Spinal cord (tissue), 10 donors: ENCODE measurements around the gene GAS6. TPM values are rescaled to one million over a fixed set of nuclear protein-coding genes. Genes with fewer than 3 reads are reported as not detected.
"Not testable (repeated sequence)": the region's sequence is repeated elsewhere in the genome, so short reads cannot be mapped to it uniquely, and the experiment has no call there.

ENCODE experiments used
- DNase-seq, 6 donors: peaks; one replicate each; pipeline versions ENCODE4 v3.0.0 to v3.0.0-alpha.2; 2013 to 2015; ENCODE audit warnings: low spot score in 6 of 6, low read depth in 4 of 6
- H3K27ac ChIP-seq: one replicate; pipeline ENCODE4 v1.5.1; 2013; ENCODE audit warnings: low read depth, low read length, control low read depth
- H3K27me3 ChIP-seq: one replicate; pipeline ENCODE4 v1.6.1; 2013; ENCODE audit warnings: low read length; ENCODE audit not compliant: control insufficient read depth, insufficient read depth
- H3K36me3 ChIP-seq: one replicate; pipeline ENCODE4 v1.6.1; 2013; ENCODE audit warnings: low read length; ENCODE audit not compliant: control insufficient read depth, insufficient read depth
- H3K4me1 ChIP-seq: one replicate; pipeline ENCODE4 v1.6.1; 2013; ENCODE audit warnings: low read length; ENCODE audit not compliant: control insufficient read depth, insufficient read depth
- H3K4me3 ChIP-seq: one replicate; pipeline ENCODE4 v1.5.1; 2013; ENCODE audit warnings: low read depth, low read length, control low read depth
- H3K9me3 ChIP-seq: one replicate; pipeline ENCODE4 v1.6.1; 2013; ENCODE audit warnings: low read length; ENCODE audit not compliant: control insufficient read depth, insufficient read depth
- WGBS: methylation state at CpG from one replicate; pipeline ENCODE4 v1.1.5; 2013; ENCODE audit warnings: missing lambda C conversion rate; ENCODE audit not compliant: insufficient coverage; 5-methylcytosine and 5-hydroxymethylcytosine counted together
- polyA plus RNA-seq, 2 donors: library from polyadenylated mRNA; unstranded; fragments of 120-200 nt; gene quantifications; one replicate each; pipeline ENCODE4 v1.2.1, GENCODE V29; 2013; ENCODE audit not compliant: insufficient read length in 2 of 2
- total RNA-seq, 2 donors: library from RNA; depleted of rRNA in 1 of 2; stranded (reverse); fragments of 120-200 nt in 1 of 2; fragments of >200 nt in 1 of 2; gene quantifications; one replicate each; pipeline versions ENCODE4 v1.2.3 to v1.2.4, GENCODE V29; 2013 to 2014
- donor health status: healthy.

The GAS6 gene
- total and polyA plus RNA-seq, 4 donors: 41.4 to 81.4 (median 65.2) TPM

GRCh38 chr13:113840541-113841352, 23.1 kb downstream of the GAS6 start:
- peak in 2 of 6 donors; percentile 80 to 85 for DNase-seq
- Histone ChIP-seq H3K36me3 (peaks cover 64% of the 10 kb centered on the region), H3K4me1 (peaks cover 54% of the 10 kb centered on the region), H3K4me3 (no peak overlapping the region), H3K9me3 (no peaks in the 10 kb centered on the region), H3K27ac (peak overlapping the region; percentile 47), H3K27me3 (no peaks in the 10 kb centered on the region)
- 45% methylated on average over 35 of the region's 35 CpGs for WGBS

DNA sequence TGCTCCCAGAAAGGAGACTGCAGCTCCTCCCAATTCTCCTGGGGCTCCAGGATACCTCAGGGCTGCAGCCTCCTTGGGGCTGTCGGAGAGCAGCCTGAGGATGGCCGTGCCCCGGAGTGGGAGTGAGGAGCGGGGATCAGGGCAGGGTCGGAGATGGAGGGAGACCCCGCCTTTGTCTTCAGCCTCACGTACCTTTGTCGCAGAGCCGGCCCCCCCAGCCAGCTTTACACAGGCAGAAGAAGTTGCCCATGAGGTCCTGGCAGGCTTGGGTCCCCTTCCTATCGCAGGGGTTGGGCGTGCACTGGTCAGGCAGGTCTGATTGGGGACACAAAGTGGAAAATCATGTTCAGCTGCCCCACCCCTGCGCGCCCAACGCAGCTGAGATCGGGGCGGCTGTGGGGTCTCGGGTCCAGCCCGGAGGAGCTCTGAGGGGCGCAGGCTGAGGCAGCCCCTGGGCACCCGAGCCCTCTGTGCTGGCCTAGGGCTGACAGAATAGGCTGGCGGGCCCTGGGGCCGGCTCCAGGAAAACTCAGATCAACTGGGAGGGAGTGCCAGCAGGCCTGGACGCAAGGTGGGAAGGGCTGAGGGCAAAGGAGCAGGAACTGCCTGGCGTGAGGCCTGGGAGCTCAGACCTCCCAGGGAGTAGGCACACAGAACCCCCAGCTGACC, 24.2 kb downstream of the GAS6 start:
- Histone ChIP-seq H3K27ac (peak overlapping the region; percentile 47), H3K9me3 (no peaks in the 10 kb centered on the region), H3K4me1 (peaks cover 58% of the 10 kb centered on the region), H3K27me3 (no peaks in the 10 kb centered on the region), H3K36me3 (peaks cover 69% of the 10 kb centered on the region), H3K4me3 (no peak overlapping the region)
- DNase-seq: peak in 1 of 6 donors; percentile 33
- 79% methylated on average over 21 of the region's 24 CpGs for WGBS

DNA sequence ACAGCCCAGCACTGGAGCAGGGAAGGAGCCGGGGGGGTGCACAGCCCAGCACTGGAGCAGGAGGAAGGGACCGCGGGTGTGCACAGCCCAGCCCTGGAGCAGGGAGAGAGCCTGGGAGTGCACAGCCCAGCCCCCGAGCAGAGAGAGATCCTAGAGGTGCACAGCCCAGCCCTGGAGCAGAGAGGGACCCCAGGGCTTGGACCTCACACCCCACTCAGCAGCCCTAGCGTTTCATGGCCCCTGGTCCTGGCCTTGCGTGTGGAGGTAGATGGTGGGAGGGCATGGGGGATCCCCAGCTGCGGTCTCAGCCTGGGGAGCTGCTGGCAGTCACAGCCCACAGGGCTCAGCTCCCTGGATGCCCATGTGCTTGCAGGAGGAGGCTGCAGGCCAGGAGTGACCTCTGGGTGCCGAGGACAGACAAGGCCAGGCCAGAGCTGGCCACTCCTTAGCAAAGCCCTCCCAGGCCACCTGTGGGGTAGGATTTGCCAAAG, 25.1 kb downstream of the GAS6 start:
- no peak for DNase-seq
- Histone ChIP-seq H3K4me3 (no peak overlapping the region), H3K36me3 (peaks cover 72% of the 10 kb centered on the region), H3K27ac (no peak overlapping the region), H3K27me3 (no peaks in the 10 kb centered on the region), H3K9me3 (no peaks in the 10 kb centered on the region), H3K4me1 (peaks cover 58% of the 10 kb centered on the region)
- 85% methylated on average over 6 of the region's 8 CpGs for WGBS

GRCh38 chr13:113837560-113838355, 26.1 kb downstream of the GAS6 start:
- Histone ChIP-seq H3K27ac (no peak overlapping the region), H3K36me3 (peaks cover 70% of the 10 kb centered on the region), H3K9me3 (no peaks in the 10 kb centered on the region), H3K4me1 (peaks cover 58% of the 10 kb centered on the region), H3K27me3 (no peaks in the 10 kb centered on the region), H3K4me3 (no peak overlapping the region)
- peak in 1 of 6 donors; percentile 76 for DNase-seq
- 61% methylated on average over 15 of the region's 16 CpGs for WGBS

GRCh38 chr13:113836768-113837559, 26.9 kb downstream of the GAS6 start:
- Histone ChIP-seq H3K27me3 (no peaks in the 10 kb centered on the region), H3K36me3 (peaks cover 72% of the 10 kb centered on the region), H3K4me1 (peaks cover 58% of the 10 kb centered on the region), H3K4me3 (no peak overlapping the region), H3K9me3 (no peaks in the 10 kb centered on the region), H3K27ac (peak overlapping the region; percentile 25)
- WGBS: 47% methylated on average over 17 of the region's 19 CpGs
- DNase-seq: peak in 1 of 6 donors; percentile 35

GRCh38 chr13:113835461-113836270, 28.2 kb downstream of the GAS6 start:
- 55% methylated on average over 28 of the region's 37 CpGs for WGBS
- Histone ChIP-seq H3K4me1 (peaks cover 51% of the 10 kb centered on the region), H3K27ac (no peak overlapping the region)

GRCh38 chr13:113834496-113835200, 29.2 kb downstream of the GAS6 start:
- peaks cover 74% of the 10 kb centered on the region for H3K36me3 ChIP-seq
- no peak overlapping the region for H3K27ac ChIP-seq
- H3K4me1 ChIP-seq: peaks cover 40% of the 10 kb centered on the region
- H3K9me3 ChIP-seq: no peaks in the 10 kb centered on the region
- WGBS: 84% methylated on average over 37 of the region's 38 CpGs
- H3K27me3 ChIP-seq: no peaks in the 10 kb centered on the region
- no peak for DNase-seq
- H3K4me3 ChIP-seq: no peak overlapping the region

More at GRCh38 chr13:113835461-113836270, 28.2 kb downstream of the GAS6 start:
- Histone ChIP-seq H3K27me3 (no peaks in the 10 kb centered on the region), H3K9me3 (no peaks in the 10 kb centered on the region), H3K4me3 (no peak overlapping the region), H3K36me3 (peaks cover 76% of the 10 kb centered on the region)
- peak in 2 of 6 donors; percentile 30 to 77 for DNase-seq

DNA sequence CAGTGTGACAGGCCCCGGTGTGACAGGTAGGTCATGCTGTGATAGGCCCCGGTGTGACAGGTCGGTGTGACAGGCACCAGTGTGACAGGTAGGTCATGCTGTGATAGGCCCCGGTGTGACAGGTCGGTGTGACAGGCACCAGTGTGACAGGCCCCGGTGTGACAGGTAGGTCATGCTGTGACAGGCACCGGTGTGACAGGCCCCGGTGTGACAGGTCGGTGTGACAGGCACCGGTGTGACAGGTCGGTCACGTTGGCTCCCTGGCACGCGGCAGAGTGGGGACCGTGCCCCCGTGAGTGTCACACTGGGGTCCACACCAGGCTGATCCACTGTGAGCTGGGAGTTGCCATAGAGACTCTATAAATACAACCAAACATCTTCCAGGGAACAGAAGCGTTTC, 29.9 kb downstream of the GAS6 start:
- H3K9me3 ChIP-seq, H3K27me3 ChIP-seq, DNase-seq, H3K27ac ChIP-seq, H3K4me3 ChIP-seq: not testable (repeated sequence)
- 90% methylated on average over 17 of the region's 17 CpGs for WGBS
- Histone ChIP-seq H3K36me3 (peaks cover 68% of the 10 kb centered on the region), H3K4me1 (peaks cover 34% of the 10 kb centered on the region)
